ENCODE measurements around the gene SYNE3.

The SYNE3 gene

DNA sequence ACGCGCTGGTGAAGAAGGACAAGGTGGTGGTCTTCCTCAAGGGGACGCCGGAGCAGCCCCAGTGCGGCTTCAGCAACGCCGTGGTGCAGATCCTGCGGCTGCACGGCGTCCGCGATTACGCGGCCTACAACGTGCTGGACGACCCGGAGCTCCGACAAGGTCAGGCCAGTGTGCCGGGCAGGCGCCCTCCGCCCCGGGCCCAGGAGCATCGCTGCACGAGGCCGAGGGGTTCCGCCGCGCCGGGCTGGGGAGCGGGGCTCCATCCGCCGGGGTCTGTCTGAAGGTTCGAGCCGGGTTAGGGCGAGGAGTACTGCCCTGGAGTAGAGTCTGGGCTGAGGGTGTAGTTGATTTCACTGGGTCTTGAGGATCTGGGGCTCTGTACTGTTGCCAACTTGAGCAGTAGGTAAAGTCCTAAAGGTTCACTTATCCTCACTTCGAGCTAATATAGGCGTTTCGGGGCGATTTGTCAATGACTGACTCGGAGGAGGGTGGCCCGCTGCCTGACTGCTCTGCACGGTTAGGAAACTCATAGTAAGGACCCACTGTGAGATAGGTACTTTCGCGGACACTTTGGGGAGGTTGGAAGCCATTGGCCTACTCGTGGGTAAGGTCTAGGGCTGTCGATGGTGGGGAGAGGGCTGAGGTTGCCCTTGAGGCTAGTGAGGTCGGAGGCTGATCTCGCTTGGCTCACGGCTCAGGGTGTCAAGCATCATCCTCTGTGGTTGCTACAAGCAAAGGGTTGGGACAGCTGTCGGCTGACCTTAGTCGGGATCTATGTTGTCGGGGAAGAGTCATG, 19.0 kb upstream of the SYNE3 start:
- H3K4me3 ChIP-seq (ENCODE audit: low read depth, low read length), result peak overlapping the region; percentile 83
- no peak for TF ChIP-seq CTCF (IDR thresholded peaks at IDR 0.05; ENCODE audit: control insufficient read depth, extremely low read depth, insufficient read depth)
- DNase-seq (ENCODE audit: low read depth), result no peak

DNA sequence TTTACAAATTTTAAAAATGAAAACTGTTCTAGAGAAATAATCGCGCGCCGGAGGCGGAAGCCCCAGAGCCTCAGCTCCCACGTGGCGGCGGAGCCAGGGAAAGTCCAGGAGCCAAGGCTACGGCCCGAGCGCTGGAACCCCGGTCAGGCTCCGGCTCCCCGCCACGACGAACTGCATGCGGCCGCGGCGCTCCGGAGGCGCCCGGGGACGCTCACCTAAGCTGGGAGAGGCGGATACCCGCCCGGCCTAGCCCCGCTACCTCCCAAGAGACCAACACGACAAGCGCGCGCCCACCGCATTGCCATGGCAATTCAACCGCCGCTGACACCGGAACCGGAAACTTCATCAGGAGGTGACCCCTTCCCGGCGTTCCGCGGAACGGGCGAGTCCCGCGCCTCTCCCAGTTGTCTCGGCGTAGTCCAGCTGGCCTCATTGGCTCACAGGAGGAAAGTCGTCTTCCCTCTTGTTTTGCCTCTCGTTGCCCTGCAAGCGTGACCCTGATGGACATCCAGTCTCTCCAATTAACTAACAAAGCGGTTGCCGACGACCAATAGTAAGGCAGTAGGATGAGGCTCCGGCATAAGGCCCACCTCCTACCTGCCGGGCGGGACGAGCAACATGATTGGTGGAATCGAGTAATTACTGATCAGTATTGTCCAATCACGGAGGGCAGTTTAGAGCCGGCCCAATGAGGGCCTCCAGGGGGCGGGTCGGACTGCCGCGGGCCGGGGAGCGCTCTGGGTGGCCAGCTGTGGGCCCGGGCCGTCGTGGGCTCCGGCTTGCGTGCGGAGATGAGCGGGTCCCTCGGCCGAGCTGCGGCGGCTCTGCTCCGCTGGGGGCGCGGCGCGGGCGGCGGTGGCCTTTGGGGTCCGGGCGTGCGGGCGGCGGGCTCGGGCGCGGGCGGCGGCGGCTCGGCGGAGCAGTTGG, 18.1 kb upstream of the SYNE3 start, which contains the start of gene GLRX5:
TSS of gene GLRX5 (plus strand) at position 752 of the 927 bp plus-strand sequence. CDS start at position 792, 40 bp downstream.
- H3K4me3 ChIP-seq (ENCODE audit: low read depth, low read length), result peak within 1 kb of the TSS; percentile 83
- TF ChIP-seq CTCF (IDR thresholded peaks at IDR 0.05; ENCODE audit: control insufficient read depth, extremely low read depth, insufficient read depth), result no peak
- DNase-seq (ENCODE audit: low read depth), result peak; percentile 100

DNA sequence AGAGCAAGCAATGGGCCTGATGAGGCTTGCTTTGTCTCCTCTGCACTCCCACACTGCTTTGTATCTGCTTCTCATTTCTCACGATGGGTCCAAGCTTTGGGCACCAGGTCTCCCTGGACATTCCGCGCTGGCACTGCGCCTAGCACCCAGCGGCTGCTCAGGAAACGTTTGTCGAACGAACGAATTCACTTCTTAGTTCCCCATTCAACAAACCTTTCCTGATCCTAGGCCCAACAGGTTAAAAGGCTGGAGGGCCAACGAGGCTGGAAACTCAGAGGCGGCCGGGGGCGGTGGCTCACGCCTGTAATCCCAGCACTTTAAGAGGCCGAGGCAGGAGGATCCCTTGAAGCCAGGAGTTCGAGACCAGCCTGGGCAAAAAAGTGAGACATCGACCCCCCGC, 17.4 kb upstream of the SYNE3 start:
- no peak for TF ChIP-seq CTCF (IDR thresholded peaks at IDR 0.05; ENCODE audit: control insufficient read depth, extremely low read depth, insufficient read depth)
- DNase-seq (ENCODE audit: low read depth), result no peak
- H3K4me3 ChIP-seq (ENCODE audit: low read depth, low read length), result peak overlapping the region; percentile 83

DNA sequence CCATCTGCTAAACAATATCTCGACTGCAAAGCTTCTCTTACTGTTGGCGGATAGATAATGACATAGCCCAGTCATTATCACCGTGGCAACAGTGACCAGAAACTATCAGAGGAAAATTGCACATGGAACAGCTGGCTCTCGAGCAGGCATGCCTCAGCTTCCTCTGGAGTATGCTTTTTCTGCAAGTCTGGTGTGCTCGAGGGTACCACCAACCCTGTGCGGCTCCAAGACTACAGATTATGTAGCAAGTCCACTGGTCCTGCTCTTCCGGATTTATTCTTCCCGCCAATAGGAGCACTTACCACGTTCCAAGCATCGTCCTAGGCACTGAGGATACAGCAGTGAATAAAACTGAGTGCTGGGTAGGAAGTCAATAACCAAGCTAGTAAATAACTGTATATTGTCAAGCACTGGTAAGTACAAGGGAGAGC, 17.0 kb upstream of the SYNE3 start:
- no peak for TF ChIP-seq CTCF (IDR thresholded peaks at IDR 0.05; ENCODE audit: control insufficient read depth, extremely low read depth, insufficient read depth)
- no peak for DNase-seq (ENCODE audit: low read depth)
- H3K4me3 ChIP-seq (ENCODE audit: low read depth, low read length), result peak overlapping the region; percentile 83

GRCh38 chr14:95531969-95532368, 15.5 kb upstream of the SYNE3 start:
- peak overlapping the region; percentile 83 for H3K4me3 ChIP-seq (ENCODE audit: low read depth, low read length)
- no peak for DNase-seq (ENCODE audit: low read depth)
- TF ChIP-seq CTCF (IDR thresholded peaks at IDR 0.05; ENCODE audit: control insufficient read depth, extremely low read depth, insufficient read depth), result no peak

- no peak for TF ChIP-seq CTCF (IDR thresholded peaks at IDR 0.05; ENCODE audit: control insufficient read depth, extremely low read depth, insufficient read depth)
- no peak overlapping the region for H3K4me3 ChIP-seq (ENCODE audit: low read depth, low read length)
- DNase-seq (ENCODE audit: low read depth), result no peak
Observed at GRCh38 chr14:95531473-95531872, 15.0 kb upstream of the SYNE3 start.

All from LNCaP clone FGC (cell line).